A172 (cell line): ENCODE data around the gene NPRL2. TPM values are rescaled to one million over a fixed set of nuclear protein-coding genes. Genes with fewer than 3 reads are reported as not detected.
"Not testable (repeated sequence)": the region's sequence is repeated elsewhere in the genome, so short reads cannot be mapped to it uniquely, and the experiment has no call there.

Experiments
- DNase-seq: peaks from one replicate; pipeline ENCODE4 v3.0.0-alpha.2; 2015; ENCODE audit warnings: low spot score
- total RNA-seq: library from RNA; depleted of rRNA; stranded (reverse); fragments of >200 nt; shearing (Covaris generic); gene quantifications from 2 replicates; pipeline ENCODE4 v1.2.3, GENCODE V29; 2014

Gene NPRL2
- total RNA-seq, 1 experiment from 2014 or later: 23.1 TPM

DNA sequence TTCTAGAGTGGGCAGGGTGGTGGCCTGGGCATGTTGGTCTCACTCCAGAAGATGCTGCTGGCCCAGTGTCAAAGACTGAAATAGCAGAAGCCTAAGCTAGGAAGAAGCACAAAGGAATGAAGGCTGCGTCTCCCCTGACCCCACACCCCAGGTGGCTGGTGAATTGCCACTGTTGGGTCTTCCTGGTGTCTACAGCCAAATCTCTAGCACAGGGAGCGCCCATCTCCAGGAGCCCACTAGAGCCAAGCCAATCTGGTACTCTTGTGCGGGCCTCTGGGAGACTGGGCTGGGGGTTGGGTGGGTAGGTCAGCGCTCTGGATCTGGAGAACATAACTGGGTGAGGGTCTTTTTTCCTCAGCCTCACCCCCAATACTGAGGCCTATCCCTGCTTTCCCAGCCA, 23.4 kb downstream of the NPRL2 start:
- DNase-seq: no peak

DNA sequence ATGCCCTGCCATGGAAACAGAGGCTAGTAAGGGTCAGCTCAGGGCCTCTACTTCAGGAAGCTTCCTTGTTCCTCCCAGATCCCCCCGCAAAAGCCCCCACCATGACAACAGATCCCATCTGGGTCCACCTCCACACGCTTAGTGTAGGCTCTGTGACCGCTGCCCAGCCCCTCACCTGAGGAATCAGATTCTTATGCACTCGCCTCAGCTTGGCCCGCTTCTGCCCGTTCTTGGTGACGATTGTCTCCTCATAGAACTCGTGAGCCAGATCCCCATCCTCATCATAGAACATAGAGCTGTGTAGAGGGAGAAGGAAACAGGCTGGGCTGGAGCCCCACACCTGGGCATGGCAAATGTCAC, 24.4 kb downstream of the NPRL2 start:
- no peak for DNase-seq

DNA sequence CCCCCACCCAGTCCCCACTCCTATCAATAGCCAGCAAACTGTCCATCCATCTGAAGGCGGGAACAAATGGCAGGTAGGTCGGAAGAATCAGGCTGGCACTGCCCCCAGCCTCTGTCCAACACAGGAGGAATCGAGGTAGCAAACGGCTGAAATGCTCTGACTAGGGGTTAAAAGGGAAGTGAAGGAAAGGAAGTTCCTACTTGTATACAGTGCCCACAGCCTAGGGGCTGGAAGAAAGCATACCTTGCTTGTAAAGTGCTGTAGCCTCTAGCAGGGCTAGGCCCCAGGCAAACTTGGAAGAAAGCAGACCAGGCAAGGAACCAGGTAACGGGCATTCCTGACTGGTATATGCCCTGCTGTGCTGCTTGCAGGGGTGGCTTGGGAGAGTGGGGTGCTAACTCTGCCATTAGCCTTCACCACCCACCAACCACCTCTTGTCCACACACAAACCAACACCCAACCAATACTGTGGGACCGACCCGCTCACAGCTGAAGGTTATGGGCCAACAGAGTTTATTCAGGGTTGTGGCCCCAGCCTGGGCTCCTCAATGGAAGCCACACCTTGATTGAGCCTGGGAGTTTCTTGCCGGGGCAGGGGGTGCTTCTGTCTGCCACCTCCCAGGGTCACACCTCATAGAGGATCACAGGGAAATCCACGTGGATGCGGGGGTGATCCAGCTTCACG, 24.9 kb downstream of the NPRL2 start:
- no peak for DNase-seq

DNA sequence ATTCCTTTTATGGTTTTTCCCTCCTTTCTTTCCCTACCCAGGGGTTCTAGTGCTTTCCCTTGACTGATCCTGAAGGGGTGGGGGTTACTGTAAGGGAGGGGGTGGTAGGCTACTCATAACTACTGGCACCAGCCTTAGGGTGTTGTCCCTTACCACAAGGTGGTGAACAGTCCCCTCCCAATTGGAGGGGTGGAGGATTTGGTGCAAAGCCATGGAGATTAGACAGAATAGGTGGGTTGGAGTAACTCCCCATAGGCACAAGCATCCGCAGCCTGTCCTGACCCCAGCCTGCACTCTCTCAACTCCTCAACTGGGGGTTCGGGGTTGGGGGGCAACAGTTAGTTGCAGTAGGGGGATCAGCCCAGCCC, 25.5 kb downstream of the NPRL2 start:
- no peak for DNase-seq

DNA sequence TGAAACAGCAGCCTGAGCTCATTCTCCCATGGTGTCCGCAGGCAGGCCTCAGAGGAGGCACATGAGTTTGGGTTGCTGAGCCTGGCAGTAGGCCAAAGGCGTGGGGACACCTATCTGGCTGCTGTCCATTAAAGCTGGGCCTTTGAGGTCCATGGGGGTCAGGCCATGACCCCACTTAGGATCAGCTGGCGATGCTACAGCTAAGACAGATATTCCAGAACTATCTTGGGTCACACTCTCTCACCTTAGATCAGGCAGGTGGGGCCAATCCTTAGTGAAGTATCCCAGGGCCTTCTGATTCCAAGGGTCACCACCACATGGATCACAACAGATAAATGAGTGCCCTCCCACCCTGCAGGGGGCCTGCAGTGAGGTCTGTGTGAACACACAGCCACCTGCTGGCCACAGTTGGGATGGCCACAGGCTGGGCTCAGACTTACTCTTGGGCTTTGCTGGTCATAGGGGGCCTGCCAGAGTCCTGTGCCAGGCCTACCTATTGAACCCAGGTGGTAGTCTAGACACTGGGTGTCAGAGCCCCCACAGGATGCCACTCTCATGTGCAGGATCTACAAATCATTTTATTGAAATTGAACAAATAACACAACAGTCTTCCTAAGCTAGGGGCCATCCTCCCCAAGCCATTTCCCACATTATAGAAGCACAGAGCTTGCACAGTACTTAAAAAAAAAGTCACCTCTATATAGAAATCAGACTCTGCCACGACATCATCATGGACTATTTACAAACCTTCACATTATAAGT, 26.0 kb downstream of the NPRL2 start:
- DNase-seq: peak; percentile 63

DNA sequence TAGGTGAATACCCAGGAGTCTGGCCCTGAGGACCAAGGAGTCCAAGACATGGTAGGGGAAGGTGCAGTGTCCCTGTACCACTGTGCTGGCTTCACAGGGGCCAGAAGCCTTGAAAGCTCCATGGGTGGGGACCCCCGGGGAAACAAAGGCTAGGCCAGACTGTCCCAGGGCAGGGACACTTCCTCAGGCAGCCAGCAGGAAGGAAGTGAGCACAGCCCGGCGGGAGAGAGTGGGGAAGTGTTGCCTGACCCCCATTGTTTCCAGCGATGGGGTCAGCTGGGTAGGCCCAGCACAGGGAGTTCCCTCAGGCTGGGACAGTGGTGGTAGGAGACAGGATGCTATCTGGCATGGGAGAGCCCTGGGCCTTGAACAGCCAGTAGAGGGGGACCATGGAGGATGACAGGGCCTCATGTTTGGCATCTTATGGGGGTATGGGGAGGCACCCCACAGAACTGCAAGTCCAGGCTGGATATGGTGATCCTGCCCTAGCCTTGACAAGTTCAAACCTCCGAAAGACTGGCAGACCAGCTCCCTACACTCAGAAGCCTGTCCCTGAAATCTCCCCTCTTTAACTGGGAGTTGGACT, 26.9 kb downstream of the NPRL2 start:
- no peak for DNase-seq

DNA sequence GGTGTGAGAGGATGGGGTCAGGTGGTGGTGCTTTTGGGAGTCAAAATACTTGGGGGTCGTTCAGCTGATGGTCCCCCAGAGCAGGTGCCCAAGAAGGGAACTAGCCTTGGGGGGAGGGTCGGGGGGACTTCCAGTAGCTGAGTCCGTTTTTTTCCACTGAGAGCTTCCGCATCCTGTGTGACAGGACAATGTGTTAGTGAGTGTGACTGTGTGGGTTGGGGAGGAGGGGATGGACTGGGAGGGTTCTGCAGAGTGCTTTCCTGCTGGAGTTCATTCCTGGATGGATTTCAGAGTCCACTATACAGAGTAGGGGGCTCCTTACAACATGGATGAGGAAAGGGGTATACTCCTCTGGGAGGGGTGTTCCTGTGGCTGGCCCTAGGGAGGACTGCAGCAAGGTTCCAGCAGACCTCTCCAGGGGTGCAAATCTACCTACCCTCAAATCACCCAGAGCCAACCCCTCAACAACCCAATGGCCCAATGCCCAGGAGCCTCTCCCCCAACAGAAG, 27.4 kb downstream of the NPRL2 start:
- DNase-seq: no peak

DNA sequence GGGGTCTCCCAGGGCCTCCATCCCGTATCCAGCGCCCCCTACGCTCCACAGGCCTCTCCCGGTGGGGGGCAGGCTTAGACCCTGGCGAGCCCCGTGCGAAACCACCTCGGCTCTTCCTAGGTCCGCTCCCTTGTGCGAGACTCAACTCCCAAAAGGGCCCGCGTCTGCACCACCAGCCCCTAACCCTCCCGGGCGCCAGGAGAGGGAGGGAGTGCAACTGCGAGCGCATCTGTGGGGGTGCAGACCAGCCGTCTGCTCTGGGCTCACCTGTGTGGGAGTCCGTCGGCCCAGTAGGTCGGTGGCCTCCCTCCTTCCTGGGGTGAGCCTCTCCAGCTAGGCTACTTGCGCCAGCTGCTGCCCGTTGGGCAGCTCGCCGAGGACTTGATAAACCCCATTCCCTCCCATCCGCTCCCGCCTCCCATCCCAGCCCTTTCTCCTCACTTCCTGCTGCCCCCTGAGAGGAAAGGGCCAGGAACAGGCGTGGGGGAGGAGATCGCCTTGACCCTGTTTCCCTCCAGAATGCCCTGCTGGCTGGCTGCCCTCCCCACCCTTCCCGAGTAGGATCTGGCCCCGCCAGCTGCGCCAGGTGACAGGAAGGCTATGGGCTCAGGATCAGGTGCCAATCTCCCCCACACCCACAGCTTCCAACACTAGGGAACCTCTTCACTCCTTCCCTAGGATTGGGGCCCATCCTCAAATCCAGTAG, 28.0 kb downstream of the NPRL2 start, which contains the start of gene HYAL2:
Gene HYAL2 (minus strand): TSS at position 360 of the 706 bp plus-strand sequence. CDS start 2,256 bp downstream, outside the sequence.
- DNase-seq: no peak

DNA sequence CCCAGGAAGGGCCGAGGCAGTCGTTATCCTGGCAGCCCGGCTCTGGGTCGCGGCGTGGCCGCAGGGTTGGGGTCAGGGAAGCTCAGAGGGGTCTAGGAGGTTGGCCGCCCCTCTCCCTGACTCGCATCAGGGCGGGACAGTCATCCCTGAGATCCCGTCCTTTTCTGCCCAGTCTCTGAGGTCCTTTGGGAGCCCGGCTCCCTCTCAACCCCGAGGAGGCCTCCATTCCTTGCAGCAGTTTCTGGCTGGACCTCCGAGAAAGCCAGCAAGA, 28.5 kb downstream of the NPRL2 start:
- no peak for DNase-seq

DNA sequence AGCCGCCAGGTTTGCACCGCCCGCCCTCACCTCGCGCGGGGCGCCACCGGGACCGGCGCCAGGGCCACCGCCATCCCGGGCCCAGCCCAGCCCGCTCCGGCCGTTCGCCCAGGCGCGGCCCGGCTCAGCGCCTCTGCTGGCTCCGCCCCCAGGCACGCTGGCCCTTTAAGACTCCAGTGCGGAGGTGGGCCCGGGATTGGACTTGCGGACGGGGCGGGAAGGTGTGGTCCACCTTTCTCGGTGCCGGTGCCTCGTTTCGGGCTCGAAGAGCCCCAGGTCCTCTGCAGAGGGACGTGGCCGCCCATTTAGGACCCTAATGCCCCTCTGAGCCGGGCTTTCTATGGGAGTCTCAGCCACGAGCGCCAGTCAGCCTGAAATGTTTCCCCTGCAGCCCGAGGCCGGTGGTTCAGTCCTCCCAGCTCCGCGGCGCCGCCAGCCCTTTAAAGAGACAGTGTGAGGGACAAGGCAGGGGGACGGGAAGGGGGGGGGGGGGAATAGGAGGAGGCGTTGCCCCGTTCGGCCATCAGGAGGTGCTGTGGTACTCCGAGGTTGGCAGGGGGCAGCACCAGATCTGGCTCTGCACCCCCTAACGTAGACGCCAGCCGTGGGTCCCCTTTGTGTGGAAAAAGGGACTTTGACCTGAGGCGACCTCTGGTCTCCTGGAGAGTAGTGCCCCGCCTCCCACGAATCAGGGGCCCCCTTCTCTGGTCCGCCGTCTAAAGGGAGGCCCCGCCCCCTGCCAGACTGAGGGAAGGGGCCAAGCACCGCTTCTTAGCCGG, 29.1 kb downstream of the NPRL2 start:
- DNase-seq: peak; percentile 73

DNA sequence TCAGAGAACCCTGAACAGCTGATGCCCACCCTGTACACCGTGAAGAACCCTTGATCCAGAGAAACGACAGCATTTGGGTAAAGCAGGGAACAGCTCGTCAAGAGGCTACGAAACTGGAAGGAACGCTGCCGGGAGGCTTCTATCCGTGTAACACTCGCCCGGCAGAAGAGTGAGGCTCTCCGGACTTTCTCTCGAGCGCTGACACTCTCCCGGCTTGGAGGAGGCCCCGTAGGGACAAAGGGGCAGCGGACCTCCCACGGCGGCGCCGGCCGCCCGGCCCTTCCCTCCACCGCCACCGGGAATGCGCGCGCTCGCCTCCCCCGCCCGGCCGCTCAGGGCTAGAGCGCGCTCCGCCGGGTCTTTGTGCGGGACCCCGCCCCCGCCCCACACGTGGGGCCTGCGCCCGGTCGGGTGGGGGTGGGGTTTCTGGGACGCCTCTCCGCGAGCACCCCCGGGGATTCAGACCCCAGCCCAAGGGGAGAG, 29.7 kb downstream of the NPRL2 start:
- peak; percentile 40 for DNase-seq

DNA sequence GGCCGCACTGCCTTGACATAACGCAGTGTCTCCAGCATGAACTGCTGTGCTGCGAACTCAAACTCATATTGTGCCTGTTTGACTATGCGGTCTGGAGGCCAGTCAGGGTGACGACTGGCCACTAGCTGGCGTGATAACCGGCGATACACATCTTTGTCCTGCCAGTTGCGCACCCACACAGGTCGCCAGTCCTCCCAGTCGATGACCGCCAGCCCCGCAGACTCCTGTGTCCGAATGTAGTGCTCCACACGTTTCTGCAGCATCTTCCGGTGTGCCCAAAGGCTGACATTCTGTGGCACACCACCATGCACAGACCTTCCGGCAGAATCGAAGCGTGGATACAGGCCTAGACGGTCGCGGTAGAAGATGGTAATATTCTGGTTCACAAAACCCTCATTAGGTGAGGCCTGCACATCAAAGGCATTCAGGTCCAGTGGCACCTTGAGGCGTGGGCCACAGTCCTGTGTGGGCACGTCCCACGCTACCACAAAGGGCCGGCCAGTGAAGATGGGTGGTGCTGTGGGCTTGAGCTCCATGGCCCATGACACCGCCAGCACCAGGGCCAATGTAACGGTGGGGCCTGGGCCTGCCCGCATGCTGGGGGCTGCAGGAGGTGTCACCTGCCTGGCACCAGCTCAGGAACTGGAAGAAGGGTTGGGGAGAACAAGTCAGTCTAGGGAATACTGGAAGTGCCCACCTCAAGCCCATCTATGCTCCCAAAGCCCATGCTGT, 30.5 kb downstream of the NPRL2 start:
- no peak for DNase-seq

DNA sequence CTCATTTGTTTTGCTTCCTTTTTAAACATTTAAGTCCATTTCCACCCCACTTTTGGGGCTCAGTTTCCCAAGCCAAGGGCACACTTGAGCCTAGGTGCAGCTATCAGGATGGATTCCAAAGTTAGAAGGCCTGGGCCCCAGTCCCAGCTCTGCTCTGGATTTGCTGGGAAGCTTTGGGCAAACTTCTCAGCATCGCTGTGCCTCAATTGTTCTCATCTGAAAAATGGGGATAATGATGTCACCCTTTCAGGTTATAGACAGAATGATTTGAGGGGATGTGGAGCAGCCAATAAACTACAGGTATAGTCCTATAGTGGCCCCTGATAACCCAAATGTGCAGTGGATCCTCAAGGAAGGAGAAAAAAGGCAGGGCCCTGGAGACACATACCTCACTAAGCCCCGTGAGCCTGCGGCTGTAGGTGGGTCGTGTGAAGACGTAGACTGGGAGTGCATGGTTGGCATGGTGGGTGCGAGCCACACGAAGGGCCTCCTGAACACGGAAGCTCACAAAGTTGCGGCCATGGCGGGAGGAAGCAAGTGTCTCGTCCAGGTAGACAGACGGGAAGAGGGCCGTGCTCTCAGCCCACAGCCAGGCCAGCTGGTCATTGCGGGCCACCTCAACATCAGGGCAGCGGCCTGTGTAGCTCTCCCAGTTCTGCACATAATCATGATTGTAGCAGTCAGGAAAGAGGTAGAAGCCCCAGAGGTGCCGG, 31.2 kb downstream of the NPRL2 start:
- no peak for DNase-seq

DNA sequence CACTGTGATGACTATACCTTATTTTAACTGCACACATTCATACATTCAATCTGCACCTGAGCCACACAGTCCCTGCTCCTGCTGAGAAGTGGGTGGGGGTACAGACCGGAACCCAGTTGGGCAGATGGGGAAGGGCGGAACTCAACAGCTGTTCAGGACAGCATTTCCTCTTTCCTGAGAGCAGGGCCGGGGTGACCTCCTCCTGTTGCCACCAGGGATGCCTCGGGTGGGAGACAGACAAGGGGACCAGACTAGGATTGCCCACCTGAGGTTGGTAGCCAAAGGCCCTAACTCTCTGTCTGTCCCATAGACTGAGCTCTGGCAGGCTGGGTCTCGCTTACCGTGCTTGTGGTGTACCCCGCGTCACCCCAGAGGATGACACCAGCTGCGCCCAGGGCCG, 32.0 kb downstream of the NPRL2 start:
- DNase-seq: no peak

DNA sequence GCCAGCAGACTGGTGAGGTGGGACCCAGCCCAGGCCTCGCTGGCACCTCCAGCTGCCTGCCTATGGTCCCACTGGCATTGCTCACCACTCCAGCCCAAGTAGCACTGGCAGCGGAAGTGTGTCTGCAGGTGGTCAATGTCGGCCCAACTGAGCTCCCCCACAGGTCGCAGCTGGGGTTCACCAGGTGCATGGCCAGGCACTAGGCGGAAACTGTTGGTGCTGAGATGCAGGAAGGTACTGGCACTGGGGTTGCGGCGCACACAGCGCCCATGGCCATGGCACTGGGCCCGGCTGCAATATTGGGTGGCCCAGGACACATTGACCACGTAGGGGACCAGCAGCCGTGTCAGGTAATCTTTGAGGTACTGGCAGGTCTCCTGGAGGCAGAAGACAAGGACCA, 32.4 kb downstream of the NPRL2 start:
- no peak for DNase-seq

DNA sequence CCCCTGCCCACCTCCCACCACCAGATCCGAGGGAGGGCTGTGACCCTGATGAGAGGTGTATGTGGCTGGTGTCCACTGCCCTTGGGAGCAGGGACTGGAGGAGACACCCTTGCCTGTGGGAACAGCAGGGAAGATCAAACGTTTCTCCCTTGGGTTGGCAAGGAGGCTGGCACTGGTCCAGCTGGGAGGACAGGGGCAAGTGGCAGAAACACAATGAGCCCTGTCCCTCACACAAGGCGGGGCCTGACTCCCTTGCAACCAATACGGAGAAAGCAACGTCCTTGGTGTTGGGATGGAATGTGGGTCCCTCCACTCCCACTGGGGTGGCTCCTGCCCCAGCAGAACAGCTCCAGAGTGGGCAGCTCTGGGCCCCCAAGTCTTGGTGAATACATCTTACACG, 33.3 kb downstream of the NPRL2 start:
- DNase-seq: peak; percentile 31

DNA sequence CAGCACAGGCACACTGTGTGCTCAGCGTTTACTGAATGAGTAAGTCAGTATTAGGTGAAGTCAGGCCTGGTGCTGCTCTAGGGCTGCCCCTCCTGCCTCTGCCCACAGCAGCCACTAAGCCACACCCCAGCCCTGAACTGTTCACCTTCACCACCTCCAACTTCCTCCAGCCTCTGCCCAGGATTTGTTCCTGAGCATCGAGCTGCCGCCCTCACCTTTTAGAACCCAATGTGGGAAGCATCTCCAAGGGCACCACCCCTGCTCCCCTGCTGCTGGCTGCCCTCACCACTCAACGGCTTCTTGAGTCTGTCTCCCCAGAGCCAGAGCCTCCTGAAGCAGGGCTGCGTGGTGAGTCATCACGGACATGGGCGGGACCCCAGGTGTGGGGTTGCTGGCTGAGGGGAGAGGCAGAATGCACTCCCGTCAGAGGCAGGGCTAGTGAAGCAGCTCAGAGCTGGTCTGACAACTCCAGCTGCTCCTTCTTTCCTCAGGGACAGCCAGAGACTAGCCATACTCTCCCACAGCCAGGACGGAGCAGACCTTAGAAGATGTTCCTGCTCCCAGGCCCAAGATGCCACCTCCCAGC, 33.8 kb downstream of the NPRL2 start:
- DNase-seq: peak; percentile 95

DNA sequence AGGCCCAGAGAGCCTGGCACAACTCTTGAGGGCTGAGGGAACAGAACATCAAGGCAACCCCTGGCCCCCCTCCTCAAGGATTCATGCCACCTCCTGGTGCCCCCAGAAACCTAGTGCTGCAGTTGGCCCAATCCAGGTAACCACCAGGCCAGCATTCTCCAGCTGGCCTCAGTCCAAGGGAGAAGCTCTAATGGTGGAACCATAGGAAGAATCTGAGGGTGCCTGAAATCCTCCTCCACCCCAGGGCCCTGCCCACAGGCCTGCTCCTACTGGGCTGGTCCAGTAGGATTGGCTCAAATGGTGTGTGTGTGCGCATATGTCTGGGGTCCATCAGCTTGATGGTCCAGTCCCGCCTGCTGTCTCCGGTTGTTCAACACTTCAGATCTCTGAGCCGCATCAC, 35.8 kb downstream of the NPRL2 start:
- DNase-seq: no peak

DNA sequence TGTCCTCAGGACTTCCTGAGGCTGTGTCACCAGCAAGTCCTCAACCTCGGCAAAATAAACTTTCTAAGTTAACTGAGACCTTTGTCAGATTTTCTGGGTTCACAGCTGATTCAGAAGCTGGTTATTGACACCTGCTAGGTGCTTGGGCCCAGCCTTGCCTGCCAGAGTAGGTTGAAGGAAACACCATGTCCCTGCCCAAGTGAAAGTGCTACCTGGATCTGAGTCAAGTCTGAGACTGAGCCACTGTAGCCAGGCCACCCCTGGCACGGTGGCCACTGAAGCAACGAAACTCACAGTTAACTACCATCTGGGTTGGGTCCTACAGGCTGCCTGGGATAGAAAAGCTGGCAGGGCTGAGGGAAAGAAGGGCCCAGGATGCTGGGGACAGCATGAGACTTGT, 36.2 kb downstream of the NPRL2 start:
- DNase-seq: no peak

DNA sequence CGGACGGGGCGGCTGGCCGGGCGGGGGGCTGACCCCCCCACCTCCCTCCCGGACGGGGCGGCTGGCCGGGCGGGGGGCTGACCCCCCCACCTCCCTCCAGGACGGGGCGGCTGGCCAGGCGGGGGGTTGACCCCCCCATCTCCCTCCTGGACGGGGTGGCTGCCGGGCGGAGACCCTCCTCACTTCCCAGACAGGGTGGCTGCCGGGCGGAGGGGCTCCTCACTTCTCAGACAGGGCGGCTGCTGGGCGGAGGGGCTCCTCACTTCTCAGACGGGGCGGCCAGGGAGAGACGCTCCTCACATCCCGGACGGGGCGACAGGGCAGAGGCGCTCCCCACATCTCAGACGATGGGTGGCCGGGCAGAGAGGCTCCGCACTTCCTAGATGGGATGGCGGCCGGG, 38.5 kb downstream of the NPRL2 start:
- DNase-seq: not testable (repeated sequence)
